Fibroblast of lung (primary cell): ENCODE data around the gene FGD2. TPM values are rescaled to one million over a fixed set of nuclear protein-coding genes. Genes with fewer than 3 reads are reported as not detected.
"Not testable (repeated sequence)": the region's sequence is repeated elsewhere in the genome, so short reads cannot be mapped to it uniquely, and the experiment has no call there.

Experiments
- DNase-seq, 2 donors: peaks; one replicate each; pipeline versions ENCODE4 v3.0.0 to v3.0.0-alpha.2; 2010; ENCODE audit warnings: low read depth in 2 of 2
- H2AFZ ChIP-seq: 2 replicates; pipeline ENCODE4 v1.5.1; 2012; ENCODE audit warnings: low read length, control low read depth, inconsistent platforms
- H3K27ac ChIP-seq: 2 replicates; pipeline ENCODE4 v1.5.1; 2011; ENCODE audit warnings: low read length, control low read depth; ENCODE audit not compliant: insufficient read depth
- H3K27me3 ChIP-seq: 2 replicates; pipeline ENCODE4 v1.5.1; 2011; ENCODE audit warnings: mild to moderate bottlenecking, low read length; ENCODE audit not compliant: control insufficient read depth, insufficient read depth
- H3K36me3 ChIP-seq: 2 replicates; pipeline ENCODE4 v1.5.1; 2011; ENCODE audit warnings: low read length; ENCODE audit not compliant: control insufficient read depth, insufficient read depth
- H3K4me1 ChIP-seq: 2 replicates; pipeline ENCODE4 v1.5.1; 2011; ENCODE audit warnings: low read length; ENCODE audit not compliant: control insufficient read depth, insufficient read depth; ENCODE audit errors: extremely low read depth
- H3K4me2 ChIP-seq: 2 replicates; pipeline ENCODE4 v1.5.1; 2011; ENCODE audit warnings: low read length, control low read depth; ENCODE audit not compliant: insufficient read depth; ENCODE audit errors: extremely low read depth
- H3K4me3 ChIP-seq, 4 experiments: fragments of 200-600 bp in 1 of 4; sonication (generic) in 1 of 4; replicated peaks in 1 of 4; 2 replicates each; pipeline ENCODE4 v1.5.1; 2011 to 2016; ENCODE audit warnings: low read length in 4 of 4, low read depth in 3 of 4, mild to moderate bottlenecking in 3 of 4, control low read depth in 2 of 4, inconsistent platforms in 1 of 4, mixed read lengths in 1 of 4; ENCODE audit not compliant: insufficient read depth in 1 of 4; ENCODE audit errors: control extremely low read depth in 1 of 4
- H3K79me2 ChIP-seq: 2 replicates; pipeline ENCODE4 v1.5.1; 2012; ENCODE audit warnings: mild to moderate bottlenecking, low read length, inconsistent platforms; ENCODE audit not compliant: control insufficient read depth, insufficient read depth
- H3K9ac ChIP-seq: 2 replicates; pipeline ENCODE4 v1.5.1; 2011; ENCODE audit warnings: mild to moderate bottlenecking, low read length, control low read depth; ENCODE audit not compliant: insufficient read depth
- H3K9me3 ChIP-seq: 2 replicates; pipeline ENCODE4 v1.5.1; 2012; ENCODE audit warnings: low read depth, low read length; ENCODE audit not compliant: control insufficient read depth, insufficient read depth
- H4K20me1 ChIP-seq: 2 replicates; pipeline ENCODE4 v1.5.1; 2011; ENCODE audit warnings: low read length; ENCODE audit not compliant: control insufficient read depth, insufficient read depth; ENCODE audit errors: extremely low read depth
- CTCF ChIP-seq, 2 donors: IDR thresholded peaks in 1 of 2; conservative IDR thresholded peaks in 1 of 2; 1 replicate in 1 of 2; 2 replicates in 1 of 2; pipeline ENCODE4 v1.5.1; 2011 to 2012; ENCODE audit warnings: low read length in 2 of 2, control low read depth in 1 of 2, inconsistent platforms in 1 of 2, low read depth in 1 of 2, mild to moderate bottlenecking in 1 of 2
- EZH2 ChIP-seq: IDR thresholded peaks from 2 replicates; pipeline ENCODE4 v1.5.1; 2012; ENCODE audit warnings: low read length, control low read depth, mild to moderate bottlenecking; ENCODE audit errors: missing control alignments
- polyA plus RNA-seq, 2 donors: library from polyadenylated mRNA; depleted of rRNA in 1 of 2; stranded (reverse) in 1 of 2; unstranded in 1 of 2; fragments of >200 nt; gene quantifications; 2 replicates each; pipeline ENCODE4 v1.2.1, GENCODE V29; 2011 to 2012; ENCODE audit warnings: missing spikeins in 1 of 2
- total RNA-seq: library from RNA; depleted of rRNA; stranded (reverse); fragments of >200 nt; gene quantifications from 2 replicates; pipeline ENCODE4 v1.2.1, GENCODE V29; 2014

FGD2 gene
- total and polyA plus RNA-seq, 2 donors (not counting 1 experiment from before 2014, with no cell fraction given): not detected

- H3K9ac ChIP-seq: no peak overlapping the region
- H3K79me2 ChIP-seq: no peaks in the 10 kb centered on the region
- H3K36me3 ChIP-seq: no peaks in the 10 kb centered on the region
- no peak overlapping the region for H2AFZ ChIP-seq
- H3K4me3 ChIP-seq: no peak overlapping the region
- no peaks in the 10 kb centered on the region for H3K27me3 ChIP-seq
- no peaks in the 10 kb centered on the region for H3K9me3 ChIP-seq
- no peak for DNase-seq
- H4K20me1 ChIP-seq: no peaks in the 10 kb centered on the region
- no peak overlapping the region for H3K27ac ChIP-seq
- H3K4me2 ChIP-seq: no peak overlapping the region
- no peaks in the 10 kb centered on the region for H3K4me1 ChIP-seq
- TF ChIP-seq EZH2: no peak
- no peak for TF ChIP-seq CTCF (conservative IDR thresholded peaks at IDR 0.05 in 1 of 2, IDR thresholded peaks at IDR 0.05 in 1 of 2; ENCODE audit: low read depth in 1 of 2, low read length in 2 of 2)
These were observed 34.5 kb downstream of the FGD2 start for GRCh38 chr6:37039958-37040357.

GRCh38 chr6:37041521-37041920 is 36.1 kb downstream of the FGD2 start:
- TF ChIP-seq EZH2 (no peak), CTCF (conservative IDR thresholded peaks at IDR 0.05 in 1 of 2, IDR thresholded peaks at IDR 0.05 in 1 of 2; ENCODE audit: low read depth in 1 of 2, low read length in 2 of 2) (no peak)
- Histone ChIP-seq H3K4me3 (no peak overlapping the region), H3K27me3 (no peaks in the 10 kb centered on the region), H3K4me2 (no peak overlapping the region), H3K79me2 (no peaks in the 10 kb centered on the region), H3K9ac (no peak overlapping the region), H3K36me3 (no peaks in the 10 kb centered on the region), H4K20me1 (no peaks in the 10 kb centered on the region), H2AFZ (no peak overlapping the region), H3K4me1 (no peaks in the 10 kb centered on the region), H3K9me3 (no peaks in the 10 kb centered on the region), H3K27ac (no peak overlapping the region)
- no peak for DNase-seq

- Histone ChIP-seq H3K36me3 (no peaks in the 10 kb centered on the region), H2AFZ (no peak overlapping the region), H3K4me1 (no peaks in the 10 kb centered on the region), H3K9ac (no peak overlapping the region), H3K9me3 (no peaks in the 10 kb centered on the region), H3K4me2 (no peak overlapping the region), H3K27me3 (no peaks in the 10 kb centered on the region), H3K4me3 (no peak overlapping the region), H3K27ac (no peak overlapping the region), H4K20me1 (no peaks in the 10 kb centered on the region), H3K79me2 (no peaks in the 10 kb centered on the region)
- TF ChIP-seq CTCF (conservative IDR thresholded peaks at IDR 0.05 in 1 of 2, IDR thresholded peaks at IDR 0.05 in 1 of 2; ENCODE audit: low read depth in 1 of 2, low read length in 2 of 2): no peak
- TF ChIP-seq EZH2: no peak
- no peak for DNase-seq
These were observed 36.7 kb downstream of the FGD2 start for GRCh38 chr6:37042150-37042549.

- H3K4me1 ChIP-seq, H4K20me1 ChIP-seq, H3K79me2 ChIP-seq, H3K9me3 ChIP-seq, H2AFZ ChIP-seq, H3K27me3 ChIP-seq, H3K4me3 ChIP-seq, H3K4me2 ChIP-seq, H3K27ac ChIP-seq, H3K9ac ChIP-seq, DNase-seq, H3K36me3 ChIP-seq: not testable (repeated sequence)
These were observed 37.6 kb downstream of the FGD2 start for GRCh38 chr6:37043091-37043490.
